Neural cell (in vitro differentiated cells): ENCODE measurements around the gene FYB1. TPM values are rescaled to one million over a fixed set of nuclear protein-coding genes. Genes with fewer than 3 reads are reported as not detected.

Experiments used
- H2AFZ ChIP-seq: fragments of 200-600, 300-800 bp; sonication (generic), shearing (Covaris generic); 2 replicates; pipeline ENCODE4 v1.6.0; 2014; ENCODE audit warnings: low read depth, mild to moderate bottlenecking, antibody characterized with exemption, low read length, moderate library complexity
- H3F3A ChIP-seq: fragments of 200-600 bp; shearing (Covaris generic); 2 replicates; pipeline ENCODE4 v1.6.1; 2016; ENCODE audit warnings: mild to moderate bottlenecking, moderate library complexity, mixed read lengths, antibody characterized with exemption, low read length; ENCODE audit not compliant: insufficient read depth, poor library complexity, severe bottlenecking
- H3K27ac ChIP-seq: fragments of 200-600, 300-800 bp; sonication (generic), shearing (Covaris generic); 2 replicates; pipeline ENCODE4 v1.5.1; 2014; ENCODE audit warnings: mild to moderate bottlenecking, low read length, moderate library complexity
- H3K27me3 ChIP-seq: fragments of 300-800, 200-600 bp; sonication (generic), shearing (Covaris generic); 2 replicates; pipeline ENCODE4 v1.6.0; 2014; ENCODE audit warnings: mild to moderate bottlenecking, low read depth, low read length, moderate library complexity; ENCODE audit not compliant: insufficient read depth
- H3K36me3 ChIP-seq: fragments of 300-800, 200-600 bp; sonication (generic), shearing (Covaris generic); 2 replicates; pipeline ENCODE4 v1.5.1; 2014; ENCODE audit warnings: mild to moderate bottlenecking, antibody characterized with exemption, low read length, moderate library complexity; ENCODE audit not compliant: insufficient read depth
- H3K4me2 ChIP-seq: fragments of 300-800, 200-600 bp; sonication (generic), shearing (Covaris generic); 2 replicates; pipeline ENCODE4 v1.6.0; 2014; ENCODE audit warnings: mild to moderate bottlenecking, low read length
- H3K4me3 ChIP-seq: fragments of 300-800, 200-600 bp; sonication (generic), shearing (Covaris generic); 2 replicates; pipeline ENCODE4 v1.5.1; 2014; ENCODE audit warnings: mild to moderate bottlenecking, low read length, moderate library complexity
- H3K79me2 ChIP-seq: fragments of 200-600 bp; shearing (Covaris generic); replicated peaks from 2 replicates; pipeline ENCODE4 v1.6.0; 2014; ENCODE audit warnings: mild to moderate bottlenecking, low read length, moderate library complexity; ENCODE audit not compliant: insufficient read depth
- H3K9ac ChIP-seq: fragments of 300-800, 200-600 bp; sonication (generic), shearing (Covaris generic); 2 replicates; pipeline ENCODE4 v1.6.1; 2016; ENCODE audit warnings: mild to moderate bottlenecking, low read length, mixed read lengths
- H3K9me2 ChIP-seq: fragments of 200-600 bp; shearing (Covaris generic); 2 replicates; pipeline ENCODE4 v1.6.1; 2016; ENCODE audit warnings: mild to moderate bottlenecking, low read length, mixed read lengths; ENCODE audit not compliant: insufficient read depth
- H3K9me3 ChIP-seq: fragments of 200-600, 300-800 bp; sonication (generic), shearing (Covaris generic); 2 replicates; pipeline ENCODE4 v1.6.1; 2016; ENCODE audit warnings: mild to moderate bottlenecking, mixed run types, low read length, moderate library complexity, mixed read lengths
- H4K20me1 ChIP-seq: fragments of 200-600 bp; shearing (Covaris generic); 2 replicates; pipeline ENCODE4 v1.6.1; 2016; ENCODE audit warnings: mild to moderate bottlenecking, mixed run types; ENCODE audit not compliant: insufficient read depth
- CTCF ChIP-seq: fragments of 450-650 bp; IDR thresholded peaks from 2 replicates; pipeline ENCODE4 v1.5.1; 2014; ENCODE audit warnings: antibody characterized with exemption, mild to moderate bottlenecking, moderate library complexity; ENCODE audit not compliant: poor library complexity, severe bottlenecking
- EP300 ChIP-seq: fragments of 450-650 bp; conservative IDR thresholded peaks from 2 replicates; pipeline ENCODE4 v1.6.1; 2014; ENCODE audit warnings: antibody characterized with exemption, mild to moderate bottlenecking, moderate library complexity; ENCODE audit not compliant: poor library complexity, severe bottlenecking
- EZH2 ChIP-seq: fragments of 200-600, 300-800 bp; shearing (Covaris generic), sonication (generic); IDR thresholded peaks from 2 replicates; pipeline ENCODE4 v1.6.1; 2014; ENCODE audit warnings: antibody characterized with exemption, low read length, borderline replicate concordance, mild to moderate bottlenecking; ENCODE audit not compliant: insufficient read depth, poor library complexity, severe bottlenecking
- MXI1 ChIP-seq: fragments of 450-650 bp; conservative IDR thresholded peaks from 2 replicates; pipeline ENCODE4 v1.6.1; 2014; ENCODE audit warnings: antibody characterized with exemption, mild to moderate bottlenecking; ENCODE audit not compliant: poor library complexity, severe bottlenecking
- POLR2AphosphoS5 ChIP-seq: IDR thresholded peaks from 2 replicates; pipeline ENCODE4 v1.6.1; 2012
- RAD21 ChIP-seq: fragments of 450-650 bp; conservative IDR thresholded peaks from 2 replicates; pipeline ENCODE4 v1.6.1; 2014; ENCODE audit warnings: antibody characterized with exemption, mild to moderate bottlenecking, moderate library complexity
- REST ChIP-seq: IDR thresholded peaks from 2 replicates; pipeline ENCODE4 v1.6.1; 2012; ENCODE audit warnings: borderline replicate concordance
- SMC3 ChIP-seq: fragments of 450-650 bp; conservative IDR thresholded peaks from 2 replicates; pipeline ENCODE4 v1.6.1; 2014; ENCODE audit warnings: antibody characterized with exemption, mild to moderate bottlenecking, moderate library complexity; ENCODE audit not compliant: poor library complexity
- TAF1 ChIP-seq: IDR thresholded peaks from 2 replicates; pipeline ENCODE4 v1.6.1; 2012; ENCODE audit warnings: low read depth
- polyA plus RNA-seq: library from polyadenylated mRNA; depleted of rRNA; stranded (reverse); fragments of >200 nt; gene quantifications from 2 replicates; pipeline ENCODE4 v1.2.3, GENCODE V29; 2014

The FYB1 gene
- polyA plus RNA-seq, 1 donor from 2014 or later: not detected

- no peak overlapping the region for H3K4me2 ChIP-seq
- no peak overlapping the region for H2AFZ ChIP-seq
- H3K9ac ChIP-seq: no peak overlapping the region
- no peaks in the 10 kb centered on the region for H3K9me3 ChIP-seq
- H3K9me2 ChIP-seq: no peaks in the 10 kb centered on the region
- no peak overlapping the region for H3K27ac ChIP-seq
- no peak overlapping the region for H3K4me3 ChIP-seq
- H3K27me3 ChIP-seq: no peaks in the 10 kb centered on the region
- H3K79me2 ChIP-seq: no peaks in the 10 kb centered on the region
- no peaks in the 10 kb centered on the region for H3F3A ChIP-seq
- no peaks in the 10 kb centered on the region for H3K36me3 ChIP-seq
- no peaks in the 10 kb centered on the region for H4K20me1 ChIP-seq
- TF ChIP-seq CTCF (no peak), EZH2 (no peak), SMC3 (no peak), MXI1 (no peak), REST (no peak), RAD21 (no peak)
These were observed 126.0 kb downstream of the FYB1 start for GRCh38 chr5:39093352-39093751.

GRCh38 chr5:39092581-39093351, 126.6 kb downstream of the FYB1 start:
- Histone ChIP-seq H4K20me1 (no peaks in the 10 kb centered on the region), H2AFZ (no peak overlapping the region), H3K4me3 (no peak overlapping the region), H3F3A (no peaks in the 10 kb centered on the region), H3K4me2 (no peak overlapping the region), H3K9ac (no peak overlapping the region), H3K79me2 (no peaks in the 10 kb centered on the region), H3K36me3 (no peaks in the 10 kb centered on the region), H3K9me2 (no peaks in the 10 kb centered on the region), H3K27me3 (no peaks in the 10 kb centered on the region), H3K9me3 (no peaks in the 10 kb centered on the region), H3K27ac (no peak overlapping the region)
- no peak for TF ChIP-seq POLR2AphosphoS5
- TF ChIP-seq MXI1: no peak
- TF ChIP-seq CTCF: no peak
- TF ChIP-seq RAD21: no peak
- TF ChIP-seq TAF1: no peak
- TF ChIP-seq EZH2: no peak
- TF ChIP-seq EP300: no peak
- no peak for TF ChIP-seq REST
- TF ChIP-seq SMC3: no peak
